Activated B cell treated with CpG ODN at 0.5 μM for 24 hours (primary cell): ENCODE measurements around the gene TCEAL1. TPM values are rescaled to one million over a fixed set of nuclear protein-coding genes. Genes with fewer than 3 reads are reported as not detected.

Experiments
- ATAC-seq: fragments of 200-7000 bp; cut with Tn5 transposase; one replicate; pipeline ENCODE4 v1.10.0; 2021; ENCODE audit warnings: low read depth, mild to moderate bottlenecking, moderate library complexity
- CTCF ChIA-PET: fragments of 350-600 bp; sonication (Branson Sonifier 250); formaldehyde crosslinking; loops from one replicate; lab custom pipeline; 2021; ENCODE audit warnings: antibody characterized with exemption; lab: Charles Lee
- POLR2A ChIA-PET: fragments of 350-600 bp; sonication (Branson Sonifier 250); formaldehyde crosslinking; loops from one replicate; lab custom pipeline; 2021; ENCODE audit warnings: antibody characterized with exemption; lab: Charles Lee
- DNase-seq: peaks from one replicate; pipeline ENCODE4 v3.0.0; 2022
- H3K27ac Mint-ChIP-seq: one replicate; pipeline ENCODE4 v1.8.0; 2020; ENCODE audit warnings: mixed read lengths
- H3K27me3 Mint-ChIP-seq: one replicate; pipeline ENCODE4 v1.8.0; 2021; ENCODE audit warnings: mixed read lengths
- H3K36me3 Mint-ChIP-seq: one replicate; pipeline ENCODE4 v1.8.0; 2021; ENCODE audit warnings: low read depth, mixed read lengths
- H3K4me1 Mint-ChIP-seq: one replicate; pipeline ENCODE4 v1.8.0; 2021; ENCODE audit warnings: mixed read lengths
- H3K4me3 Mint-ChIP-seq: one replicate; pipeline ENCODE4 v1.8.0; 2020; ENCODE audit warnings: mild to moderate bottlenecking, mixed read lengths
- H3K9me3 Mint-ChIP-seq: one replicate; pipeline ENCODE4 v1.8.0; 2020; ENCODE audit warnings: mixed read lengths
- CTCF ChIP-seq: fragments of 200-600 bp; IDR thresholded peaks from one replicate; pipeline ENCODE4 v1.8.0; 2022; ENCODE audit warnings: antibody characterized with exemption, mild to moderate bottlenecking
- intact Hi-C: fragments of 100-400 bp; cut with micrococcal nuclease; formaldehyde crosslinking; loops from one replicate; pipeline ENCODE4 v1.15.1; 2024
- total RNA-seq: library from RNA; stranded (reverse); gene quantifications from 2 replicates; pipeline ENCODE4 v1.2.3, GENCODE V29; 2022

Gene TCEAL1
- total RNA-seq, 1 donor from 2014 or later: 10.4 TPM

GRCh38 chrX:103610282-103610681 is 18.5 kb upstream of the TCEAL1 start:
- Mint-ChIP-seq H3K9me3 (no peaks in the 10 kb centered on the region), H3K27me3 (no peaks in the 10 kb centered on the region), H3K4me1 (peaks cover 7% of the 10 kb centered on the region), H3K27ac (no peak overlapping the region), H3K4me3 (peak overlapping the region; percentile 17), H3K36me3 (no peaks in the 10 kb centered on the region)
- intact Hi-C loops: no loop called here
- ATAC-seq (no peak), DNase-seq (no peak)
- CTCF ChIA-PET: no interaction called here
- no peak for TF ChIP-seq CTCF
- POLR2A ChIA-PET: interaction anchor here (0.6 kb wide), 1 partner anchor 25 kb away, joined by 3 read pairs; no protein-coding TSS in a partner anchor

DNA sequence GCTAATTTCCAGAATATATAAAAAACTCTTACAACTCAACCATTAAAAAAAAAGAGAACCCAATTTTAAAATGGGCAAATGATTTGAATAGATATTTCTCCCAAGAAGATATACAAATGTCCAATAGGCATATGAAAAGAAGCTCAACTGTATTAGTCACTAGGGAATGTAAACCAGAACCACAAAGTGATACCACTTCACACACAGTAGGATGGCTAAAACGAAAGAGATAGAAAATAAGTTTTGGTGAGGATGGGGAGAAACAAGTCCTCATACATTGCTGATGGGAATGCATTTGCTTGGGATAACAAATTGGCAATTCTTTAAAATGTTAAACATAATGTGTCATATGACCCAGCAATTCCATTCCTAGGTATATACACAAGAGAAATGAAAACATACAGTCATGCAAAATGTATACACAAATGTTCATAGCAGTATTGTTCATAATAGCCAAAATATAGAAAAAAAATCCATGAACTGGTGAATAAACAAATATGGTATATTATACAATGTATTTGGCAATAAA is 15.3 kb upstream of the TCEAL1 start:
- ATAC-seq (no peak), DNase-seq (no peak)
- no peaks in the 10 kb centered on the region for H3K36me3 Mint-ChIP-seq
- ChIA-PET POLR2A (no interaction called here), CTCF (no interaction called here)
- no peaks in the 10 kb centered on the region for H3K27me3 Mint-ChIP-seq
- no peaks in the 10 kb centered on the region for H3K9me3 Mint-ChIP-seq
- TF ChIP-seq CTCF: no peak
- H3K27ac Mint-ChIP-seq: no peak overlapping the region
- no peak overlapping the region for H3K4me3 Mint-ChIP-seq
- intact Hi-C loops: no loop called here
- peaks cover under 1% of the 10 kb centered on the region for H3K4me1 Mint-ChIP-seq

DNA sequence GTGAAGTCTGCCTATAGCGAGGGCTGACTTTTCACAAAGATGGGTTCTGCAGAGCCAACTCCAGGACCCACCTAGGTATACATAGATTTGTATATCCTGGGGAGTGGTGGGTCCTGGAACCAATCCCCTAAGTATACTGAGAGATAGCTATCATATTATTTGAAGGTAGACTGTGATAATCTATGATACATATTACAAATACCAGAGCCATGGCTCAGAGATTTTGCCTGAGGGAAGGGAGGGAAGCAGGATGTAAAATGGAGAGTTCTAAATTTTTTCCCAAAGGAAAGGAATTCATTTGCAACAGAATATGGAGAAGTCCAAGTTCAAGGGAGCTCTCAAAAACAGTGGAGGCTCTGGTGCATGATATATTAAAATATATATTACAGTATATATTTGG is 13.8 kb upstream of the TCEAL1 start:
- no peaks in the 10 kb centered on the region for H3K27me3 Mint-ChIP-seq
- CTCF ChIA-PET: no interaction called here
- no peak overlapping the region for H3K4me3 Mint-ChIP-seq
- intact Hi-C loops: no loop called here
- POLR2A ChIA-PET: no interaction called here
- H3K27ac Mint-ChIP-seq: no peak overlapping the region
- TF ChIP-seq CTCF: no peak
- no peak for ATAC-seq
- H3K36me3 Mint-ChIP-seq: no peaks in the 10 kb centered on the region
- no peaks in the 10 kb centered on the region for H3K9me3 Mint-ChIP-seq
- no peak for DNase-seq
- no peaks in the 10 kb centered on the region for H3K4me1 Mint-ChIP-seq

DNA sequence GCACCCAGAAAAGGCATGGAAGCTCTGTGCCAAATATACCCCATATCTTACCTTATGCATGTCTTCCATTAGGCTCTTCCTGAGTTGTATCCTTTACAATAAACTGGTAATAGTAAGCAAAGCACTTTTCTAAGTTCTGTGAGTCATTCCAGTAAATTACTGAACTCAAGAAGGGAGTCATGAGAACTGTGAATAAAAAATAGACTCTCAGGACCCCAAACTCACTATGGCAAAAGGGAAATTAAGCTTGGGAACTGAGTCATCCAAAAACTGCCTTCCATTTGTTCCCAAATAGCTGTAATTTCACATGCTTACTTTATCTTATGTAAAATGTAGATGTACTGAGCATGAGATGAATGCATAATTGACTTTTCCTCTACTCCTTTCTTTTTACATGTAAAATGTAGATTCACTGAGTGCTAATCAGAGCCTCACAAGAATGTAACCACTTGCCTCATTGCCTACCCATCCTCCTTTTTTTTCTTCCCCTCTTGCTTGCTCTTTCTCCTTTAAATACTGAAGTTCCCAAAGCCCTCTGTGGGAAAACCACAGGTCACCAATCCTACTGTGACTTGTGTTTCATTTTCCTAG is 12.9 kb upstream of the TCEAL1 start:
- CTCF ChIA-PET: no interaction called here

More for the DNA sequence above, 12.9 kb upstream of the TCEAL1 start:
- no peaks in the 10 kb centered on the region for H3K27me3 Mint-ChIP-seq
- POLR2A ChIA-PET: no interaction called here
- no peaks in the 10 kb centered on the region for H3K36me3 Mint-ChIP-seq
- H3K4me3 Mint-ChIP-seq: no peak overlapping the region
- no peak for TF ChIP-seq CTCF
- intact Hi-C loops: no loop called here
- no peak for DNase-seq
- no peaks in the 10 kb centered on the region for H3K9me3 Mint-ChIP-seq
- H3K27ac Mint-ChIP-seq: no peak overlapping the region
- H3K4me1 Mint-ChIP-seq: no peaks in the 10 kb centered on the region
- ATAC-seq: no peak
